Colonic mucosa (tissue), 4 donors: ENCODE measurements around the gene CMAS. TPM values are rescaled to one million over a fixed set of nuclear protein-coding genes. Genes with fewer than 3 reads are reported as not detected.

ENCODE experiments used
- DNase-seq: peaks from one replicate; pipeline ENCODE4 v3.0.0-alpha.2; 2020
- H3K27ac ChIP-seq: fragments of 200-600 bp; one replicate; pipeline ENCODE4 v1.8.0; 2021
- H3K27me3 ChIP-seq: fragments of 200-600 bp; one replicate; pipeline ENCODE4 v1.8.0; 2021
- H3K36me3 ChIP-seq: fragments of 200-600 bp; one replicate; pipeline ENCODE4 v1.8.0; 2021
- H3K4me1 ChIP-seq: fragments of 200-600 bp; one replicate; pipeline ENCODE4 v1.8.0; 2021; ENCODE audit warnings: mild to moderate bottlenecking
- H3K4me3 ChIP-seq: fragments of 200-600 bp; one replicate; pipeline ENCODE4 v1.8.0; 2021
- H3K9ac ChIP-seq, 2 donors: one replicate each; pipeline ENCODE4 v1.7.0; 2013; ENCODE audit warnings: control low read depth in 2 of 2, low read depth in 2 of 2, low read length in 2 of 2
- H3K9me3 ChIP-seq: fragments of 200-600 bp; one replicate; pipeline ENCODE4 v1.8.0; 2021
- intact Hi-C: fragments of 100-400 bp; cut with DNase I; formaldehyde crosslinking; loops from one replicate; pipeline ENCODE4 v1.14.1; 2022
- total RNA-seq, 2 donors: library from RNA; stranded (reverse); fragmentation: NEBNext Ultra II Directional in 1 of 2; extraction: Animal tissue kit (Norgen Biotek cat#: 25700) in 1 of 2; gene quantifications; one replicate each; pipeline ENCODE4 v1.2.1, GENCODE V29; 2021
- TF ChIP-seq, protein P1 (sequence below): fragments of 200-600 bp; IDR thresholded peaks from one replicate; pipeline ENCODE4 v1.8.0; 2022; ENCODE audit warnings: antibody characterized with exemption, mild to moderate bottlenecking
- donor health status: healthy.
- donor health status: DM: no; HTN: no; CAD: no.
- donor health status: DM: no; HTN: no; CAD: no.

The CMAS gene
- total RNA-seq, 2 donors from 2014 or later = 126 to 189 TPM

DNA sequence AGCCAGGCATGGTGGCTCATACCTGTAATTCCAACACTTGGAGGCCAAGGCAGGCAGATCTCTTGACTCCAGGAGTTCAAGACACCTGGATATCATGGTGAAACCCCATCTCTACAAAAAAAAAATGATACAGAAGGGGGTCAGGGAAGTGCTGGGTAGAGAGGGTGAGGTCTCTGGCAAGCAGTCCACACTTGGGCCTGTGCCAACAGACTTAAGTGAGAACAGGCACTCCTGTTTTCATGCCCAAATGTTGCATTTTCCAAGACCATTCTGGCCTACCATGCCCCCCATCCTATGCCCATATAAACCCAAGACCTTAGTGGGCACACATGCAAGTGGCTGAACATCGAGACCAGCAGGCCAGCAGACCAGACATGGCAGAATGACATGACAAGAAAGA, 16.0 kb upstream of the CMAS start:
- Histone ChIP-seq H3K27ac (no peak overlapping the region), H3K27me3 (no peaks in the 10 kb centered on the region), H3K4me3 (no peak overlapping the region), H3K9me3 (no peaks in the 10 kb centered on the region), H3K36me3 (no peaks in the 10 kb centered on the region), H3K4me1 (no peaks in the 10 kb centered on the region), H3K9ac (no peak overlapping the region)
- intact Hi-C loops = no loop called here
- DNase-seq = no peak
- TF ChIP-seq, protein P1, sequence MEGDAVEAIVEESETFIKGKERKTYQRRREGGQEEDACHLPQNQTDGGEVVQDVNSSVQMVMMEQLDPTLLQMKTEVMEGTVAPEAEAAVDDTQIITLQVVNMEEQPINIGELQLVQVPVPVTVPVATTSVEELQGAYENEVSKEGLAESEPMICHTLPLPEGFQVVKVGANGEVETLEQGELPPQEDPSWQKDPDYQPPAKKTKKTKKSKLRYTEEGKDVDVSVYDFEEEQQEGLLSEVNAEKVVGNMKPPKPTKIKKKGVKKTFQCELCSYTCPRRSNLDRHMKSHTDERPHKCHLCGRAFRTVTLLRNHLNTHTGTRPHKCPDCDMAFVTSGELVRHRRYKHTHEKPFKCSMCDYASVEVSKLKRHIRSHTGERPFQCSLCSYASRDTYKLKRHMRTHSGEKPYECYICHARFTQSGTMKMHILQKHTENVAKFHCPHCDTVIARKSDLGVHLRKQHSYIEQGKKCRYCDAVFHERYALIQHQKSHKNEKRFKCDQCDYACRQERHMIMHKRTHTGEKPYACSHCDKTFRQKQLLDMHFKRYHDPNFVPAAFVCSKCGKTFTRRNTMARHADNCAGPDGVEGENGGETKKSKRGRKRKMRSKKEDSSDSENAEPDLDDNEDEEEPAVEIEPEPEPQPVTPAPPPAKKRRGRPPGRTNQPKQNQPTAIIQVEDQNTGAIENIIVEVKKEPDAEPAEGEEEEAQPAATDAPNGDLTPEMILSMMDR = no peak

DNA sequence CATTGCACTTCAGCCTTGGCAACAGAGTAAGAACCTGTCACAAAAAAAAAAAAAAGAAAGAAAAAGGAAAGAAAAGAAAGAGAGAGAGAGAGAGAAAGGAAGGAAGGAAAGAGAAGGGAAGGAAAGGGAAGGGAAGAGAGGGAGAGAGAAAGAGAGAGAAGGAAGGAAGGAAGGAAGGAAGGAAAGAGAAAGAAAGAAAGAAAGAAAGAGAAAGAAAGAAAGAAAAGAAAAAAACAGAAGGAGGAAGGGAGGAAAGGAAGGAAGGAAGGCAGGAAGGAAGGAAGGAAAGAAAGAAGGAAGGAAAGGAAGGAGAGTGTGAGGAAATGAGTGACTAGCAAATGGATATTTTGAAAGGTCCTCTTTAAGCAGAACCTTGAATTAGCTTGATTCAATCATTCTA, 13.3 kb upstream of the CMAS start:
- TF ChIP-seq, protein P1 = no peak
- Histone ChIP-seq H3K9me3 (no peaks in the 10 kb centered on the region), H3K36me3 (no peaks in the 10 kb centered on the region), H3K4me1 (peaks cover 6% of the 10 kb centered on the region), H3K27me3 (no peaks in the 10 kb centered on the region), H3K9ac (no peak overlapping the region), H3K27ac (no peak overlapping the region), H3K4me3 (no peak overlapping the region)
- DNase-seq = no peak
- intact Hi-C loops = no loop called here

DNA sequence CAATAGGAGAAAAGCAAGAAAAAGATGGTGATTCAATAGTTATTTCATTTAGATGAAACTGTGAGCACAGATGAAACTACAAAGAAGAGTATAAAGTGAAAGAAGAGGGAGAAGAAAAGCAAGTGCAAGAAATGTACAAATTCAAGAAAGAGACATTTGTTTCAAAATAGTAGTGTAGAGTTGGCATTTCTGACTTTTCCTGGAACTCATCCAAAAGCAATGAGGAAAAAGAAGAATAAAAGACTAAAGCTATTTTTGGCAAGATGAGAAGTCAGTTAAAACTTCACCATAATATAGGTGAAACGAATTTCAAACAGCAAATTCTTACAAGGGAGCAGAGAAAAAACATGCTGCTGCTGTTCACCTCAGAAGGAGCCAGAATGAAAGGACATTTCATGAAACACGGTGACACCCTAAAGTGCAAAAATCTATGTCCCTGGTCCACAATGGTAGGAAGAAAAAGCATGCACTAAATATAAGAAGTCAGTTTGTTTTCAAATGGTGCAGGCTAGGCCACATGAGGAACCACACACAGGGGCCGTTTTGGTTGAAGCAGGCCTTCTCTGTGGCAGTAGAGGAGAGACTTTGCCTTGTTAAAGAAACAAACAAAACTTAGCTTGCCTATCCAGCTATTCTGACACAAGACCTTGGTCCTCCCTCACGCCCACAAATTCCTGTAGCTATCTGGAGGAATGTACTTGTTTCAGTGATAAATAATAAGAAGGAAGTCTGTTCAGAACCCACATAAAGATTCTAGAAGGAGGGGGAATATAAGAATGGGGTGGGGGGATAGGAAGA, 11.1 kb upstream of the CMAS start:
- Histone ChIP-seq H3K27me3 (no peaks in the 10 kb centered on the region), H3K4me3 (no peak overlapping the region), H3K9me3 (no peaks in the 10 kb centered on the region), H3K27ac (peak overlapping the region; percentile 63), H3K36me3 (no peaks in the 10 kb centered on the region), H3K9ac (peak overlapping the region in 1 of 2 donors; percentile 51), H3K4me1 (peaks cover 6% of the 10 kb centered on the region)
- peak; percentile 32 for DNase-seq
- TF ChIP-seq, protein P1 = no peak
- intact Hi-C loops = no loop called here

DNA sequence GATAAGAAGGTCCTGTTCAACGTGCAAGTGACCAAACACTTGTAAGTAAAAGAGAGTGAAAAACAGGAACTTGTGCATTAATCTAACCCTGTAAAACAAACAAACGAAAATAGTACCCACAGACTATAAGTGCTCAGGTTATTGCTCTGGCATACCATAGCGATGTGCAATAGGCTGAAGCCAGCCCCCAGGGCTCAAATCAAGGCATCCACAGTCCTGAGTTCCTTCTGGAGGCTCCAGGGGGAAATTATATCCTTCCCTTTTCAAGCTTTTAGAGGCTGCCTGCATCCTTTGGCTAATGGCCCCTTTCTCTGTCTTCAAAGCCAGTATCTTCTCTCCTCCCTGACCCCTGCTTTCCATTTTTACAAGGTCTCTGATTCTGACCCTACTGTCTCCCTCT, 8.1 kb upstream of the CMAS start:
- TF ChIP-seq, protein P1 = no peak
- no peak for DNase-seq
- intact Hi-C loops = no loop called here
- H3K36me3 ChIP-seq = no peaks in the 10 kb centered on the region
- H3K4me3 ChIP-seq = no peak overlapping the region
- H3K4me1 ChIP-seq = peaks cover 6% of the 10 kb centered on the region
- no peaks in the 10 kb centered on the region for H3K27me3 ChIP-seq
- no peak overlapping the region for H3K27ac ChIP-seq
- no peak overlapping the region for H3K9ac ChIP-seq
- no peaks in the 10 kb centered on the region for H3K9me3 ChIP-seq

DNA sequence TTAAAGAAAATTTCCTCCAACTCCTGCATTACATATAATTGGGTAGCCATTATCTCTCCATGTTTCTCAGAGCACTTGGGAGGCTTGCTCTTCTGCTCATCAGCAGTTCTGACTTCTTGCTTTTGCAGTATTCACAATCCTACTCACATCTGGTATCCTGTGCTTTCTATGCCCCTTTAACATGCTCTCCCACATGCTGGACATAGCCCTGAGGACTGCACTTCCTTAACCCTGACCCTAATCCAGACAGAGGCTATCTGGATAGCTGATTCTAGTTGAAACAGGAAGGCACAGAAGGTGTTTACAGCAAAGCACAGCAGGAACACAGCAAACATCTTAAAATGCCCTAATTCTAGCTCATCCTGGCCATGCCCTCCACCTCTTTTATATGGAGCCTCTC, 7.3 kb upstream of the CMAS start:
- no peaks in the 10 kb centered on the region for H3K36me3 ChIP-seq
- H3K27me3 ChIP-seq = no peaks in the 10 kb centered on the region
- no peak overlapping the region for H3K27ac ChIP-seq
- H3K4me3 ChIP-seq = no peak overlapping the region
- no peaks in the 10 kb centered on the region for H3K9me3 ChIP-seq
- intact Hi-C loops = no loop called here
- TF ChIP-seq, protein P1 = no peak
- H3K4me1 ChIP-seq = peaks cover 6% of the 10 kb centered on the region
- no peak for DNase-seq
- H3K9ac ChIP-seq = no peak overlapping the region
